ENCODE results near the gene ARHGAP30. TPM values are rescaled to one million over a fixed set of nuclear protein-coding genes. Genes with fewer than 3 reads are reported as not detected.

The ARHGAP30 gene
- polyA plus RNA-seq, 1 donor (not counting 4 experiments of a cell fraction or from before 2014, with no cell fraction given), result 0.16 TPM

DNA sequence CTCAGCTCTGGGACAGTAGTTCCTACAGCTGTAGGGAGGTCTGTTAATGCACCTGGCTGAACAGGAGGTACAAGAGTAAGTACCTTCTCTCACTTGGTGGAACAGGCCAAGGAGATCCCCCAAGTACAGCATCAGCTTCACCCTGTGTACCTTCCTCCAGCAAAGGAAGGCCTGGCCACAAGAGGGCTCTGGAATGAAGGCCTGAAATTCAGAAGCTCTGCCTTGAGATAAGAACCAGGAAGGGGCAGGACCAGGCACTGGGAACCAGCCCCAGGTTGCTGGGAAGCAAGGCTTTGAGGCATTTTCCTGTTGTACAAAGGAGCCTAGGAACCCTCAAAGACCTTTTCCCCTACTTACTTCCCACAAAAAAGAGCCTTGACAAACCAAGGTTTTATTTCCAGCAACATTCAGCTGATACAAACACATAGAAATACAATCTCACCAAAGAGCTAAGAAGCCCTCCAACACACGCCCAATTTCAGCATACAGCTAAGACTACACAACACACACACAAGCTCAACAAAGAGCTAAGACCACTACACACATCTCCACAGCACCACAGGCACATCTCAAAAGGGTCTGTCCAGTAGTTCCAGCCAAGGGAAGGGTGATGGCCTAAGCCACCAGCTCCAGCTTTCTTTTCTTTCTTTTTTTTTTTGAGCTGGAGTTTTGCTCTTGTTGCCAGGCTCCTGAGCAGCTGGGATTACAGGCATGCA is 72.2 kb downstream of the ARHGAP30 start:
- Histone ChIP-seq H4K20me1 (ENCODE audit: control insufficient read depth, extremely low read depth, insufficient read depth, low read length) (no peaks in the 10 kb centered on the region), H3K36me3 (ENCODE audit: control insufficient read depth in 2 of 2, extremely low read depth in 1 of 2, insufficient read depth in 2 of 2, low read length in 2 of 2) (peaks cover 28 to 32% of the 10 kb centered on the region in 2 experiments), H3K9me1 (ENCODE audit: control insufficient read depth, extremely low read depth, insufficient read depth, low read length) (no peaks in the 10 kb centered on the region), H3K9me3 (ENCODE audit: control insufficient read depth, low read depth, low read length) (no peaks in the 10 kb centered on the region), H2AFZ (ENCODE audit: control insufficient read depth, low read length) (no peak overlapping the region), H3K4me1 (ENCODE audit: control insufficient read depth, extremely low read depth, insufficient read depth, low read length) (peaks cover 29% of the 10 kb centered on the region), H3K79me2 (ENCODE audit: control insufficient read depth, insufficient read depth, low read length) (peaks cover 10% of the 10 kb centered on the region), H3K27ac (ENCODE audit: control insufficient read depth, insufficient read depth, low read length) (peak overlapping the region; percentile 62), H3K27me3 (ENCODE audit: control insufficient read depth, extremely low read depth, insufficient read depth, low read length) (no peaks in the 10 kb centered on the region), H3K9ac (ENCODE audit: control insufficient read depth, extremely low read depth, insufficient read depth, low read length) (peak overlapping the region; percentile 23), H3K4me3 (ENCODE audit: control insufficient read depth in 2 of 3, extremely low read depth in 1 of 3, insufficient read depth in 2 of 3, low read depth in 1 of 3, low read length in 3 of 3) (no peak overlapping the region), H3K4me2 (ENCODE audit: control insufficient read depth, extremely low read depth, insufficient read depth, low read depth, low read length) (no peak overlapping the region)
- FAIRE-seq, result peak; percentile 51
- no peak for DNase-seq (ENCODE audit: low read depth, low spot score)
- dilution Hi-C loops (cut with MboI; ENCODE audit: extremely low pct_ligation_motif_present, low sequenced_read_pairs), result no loop called here
- TF ChIP-seq EZH2 (IDR thresholded peaks at IDR 0.05; ENCODE audit: low read length), result no peak
- TF ChIP-seq, protein P1, sequence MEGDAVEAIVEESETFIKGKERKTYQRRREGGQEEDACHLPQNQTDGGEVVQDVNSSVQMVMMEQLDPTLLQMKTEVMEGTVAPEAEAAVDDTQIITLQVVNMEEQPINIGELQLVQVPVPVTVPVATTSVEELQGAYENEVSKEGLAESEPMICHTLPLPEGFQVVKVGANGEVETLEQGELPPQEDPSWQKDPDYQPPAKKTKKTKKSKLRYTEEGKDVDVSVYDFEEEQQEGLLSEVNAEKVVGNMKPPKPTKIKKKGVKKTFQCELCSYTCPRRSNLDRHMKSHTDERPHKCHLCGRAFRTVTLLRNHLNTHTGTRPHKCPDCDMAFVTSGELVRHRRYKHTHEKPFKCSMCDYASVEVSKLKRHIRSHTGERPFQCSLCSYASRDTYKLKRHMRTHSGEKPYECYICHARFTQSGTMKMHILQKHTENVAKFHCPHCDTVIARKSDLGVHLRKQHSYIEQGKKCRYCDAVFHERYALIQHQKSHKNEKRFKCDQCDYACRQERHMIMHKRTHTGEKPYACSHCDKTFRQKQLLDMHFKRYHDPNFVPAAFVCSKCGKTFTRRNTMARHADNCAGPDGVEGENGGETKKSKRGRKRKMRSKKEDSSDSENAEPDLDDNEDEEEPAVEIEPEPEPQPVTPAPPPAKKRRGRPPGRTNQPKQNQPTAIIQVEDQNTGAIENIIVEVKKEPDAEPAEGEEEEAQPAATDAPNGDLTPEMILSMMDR (optimal IDR thresholded peaks at IDR 0.05 in 1 of 3, IDR thresholded peaks at IDR 0.05 in 1 of 3, conservative IDR thresholded peaks at IDR 0.05 in 1 of 3; ENCODE audit: extremely low read depth in 1 of 3, insufficient read depth in 2 of 3, low read length in 3 of 3), result peak; percentile 65 to 86 (median 73)

Small RNA genes lying within 50 kb of the gene (small RNA-seq; reads per million reads assigned to genes)
- gene AL591806.2 (ENCODE audit: insufficient read length in 3 of 3, low read depth in 3 of 3, low replicate concordance in 1 of 3), result 0 reads per million in 3 experiments

Other genes with a start within 250 kb of the ARHGAP30 start
- gene CD244, start 207.0 kb downstream of the ARHGAP30 start, polyA plus RNA-seq, result 0.12 TPM in 1 of 3 replicates, not detected in the others
- gene ITLN1, start 184.7 kb downstream of the ARHGAP30 start, polyA plus RNA-seq, result not detected in 3 replicates
- 0.22 to 0.59 TPM (median 0.39 TPM) in 3 replicates for gene ITLN2, start 115.1 kb downstream of the ARHGAP30 start, polyA plus RNA-seq
- 201 to 259 TPM (median 224 TPM) in 3 replicates for gene F11R, start 48.7 kb downstream of the ARHGAP30 start, polyA plus RNA-seq
- 106 to 128 TPM (median 113 TPM) in 3 replicates for gene TSTD1, start 30.9 kb downstream of the ARHGAP30 start, polyA plus RNA-seq
- gene USF1, start 23.9 kb downstream of the ARHGAP30 start, polyA plus RNA-seq, result 25.1 to 40.7 TPM (median 31.6 TPM) in 3 replicates
- 6.0 to 19.0 TPM (median 8.6 TPM) in 3 replicates for gene NECTIN4, start 19.7 kb upstream of the ARHGAP30 start, polyA plus RNA-seq
- gene KLHDC9, start 28.5 kb upstream of the ARHGAP30 start, polyA plus RNA-seq, result 0.32 to 0.73 TPM (median 0.54 TPM) in 3 replicates
- gene PFDN2, start 48.1 kb upstream of the ARHGAP30 start, polyA plus RNA-seq, result 106 to 228 TPM (median 184 TPM) in 3 replicates
- gene NIT1, start 48.2 kb upstream of the ARHGAP30 start, polyA plus RNA-seq, result 22.9 to 51.0 TPM (median 27.6 TPM) in 3 replicates
- 29.3 to 49.9 TPM (median 33.0 TPM) in 3 replicates for gene DEDD, start 62.8 kb upstream of the ARHGAP30 start, polyA plus RNA-seq
- 72.9 to 86.4 TPM (median 80.6 TPM) in 3 replicates for gene UFC1, start 84.1 kb upstream of the ARHGAP30 start, polyA plus RNA-seq
- 9.5 to 14.4 TPM (median 9.8 TPM) in 3 replicates for gene USP21, start 89.6 kb upstream of the ARHGAP30 start, polyA plus RNA-seq
- gene PPOX, start 96.5 kb upstream of the ARHGAP30 start, polyA plus RNA-seq, result 12.2 to 24.6 TPM (median 17.1 TPM) in 3 replicates
- 19.1 to 24.8 TPM (median 21.1 TPM) in 3 replicates for gene B4GALT3, start 107.6 kb upstream of the ARHGAP30 start, polyA plus RNA-seq
- 0.22 to 0.36 TPM (median 0.35 TPM) in 3 replicates for gene ADAMTS4, start 129.2 kb upstream of the ARHGAP30 start, polyA plus RNA-seq
- 105 to 136 TPM (median 135 TPM) in 3 replicates for gene NDUFS2, start 132.5 kb upstream of the ARHGAP30 start, polyA plus RNA-seq
- 0.51 to 1.2 TPM (median 0.62 TPM) in 3 replicates for gene FCER1G, start 145.4 kb upstream of the ARHGAP30 start, polyA plus RNA-seq
- not detected in 3 replicates for gene APOA2, start 153.7 kb upstream of the ARHGAP30 start, polyA plus RNA-seq
- gene TOMM40L, start 156.2 kb upstream of the ARHGAP30 start, polyA plus RNA-seq, result 14.4 to 18.2 TPM (median 17.5 TPM) in 3 replicates
- gene NR1I3, start 168.3 kb upstream of the ARHGAP30 start, polyA plus RNA-seq, result not detected in 3 replicates
- gene PCP4L1, start 188.9 kb upstream of the ARHGAP30 start, polyA plus RNA-seq, result 0.04 to 0.24 TPM in 2 of 3 replicates, not detected in the other
- 0.19 to 0.45 TPM (median 0.45 TPM) in 3 replicates for gene MPZ, start 240.1 kb upstream of the ARHGAP30 start, polyA plus RNA-seq
- gene SDHC, start 244.5 kb upstream of the ARHGAP30 start, polyA plus RNA-seq, result 362 to 518 TPM (median 401 TPM) in 3 replicates

All from keratinocyte (primary cell).